Loucy (cell line): ENCODE results near the gene GABBR2.

Experiments used
- CTCF ChIP-seq: fragments of 200-600 bp; sonication (generic); conservative IDR thresholded peaks from 2 replicates; pipeline ENCODE4 v1.5.1; 2014; ENCODE audit warnings: mild to moderate bottlenecking, antibody characterized with exemption, low read length
- EZH2phosphoT487 ChIP-seq: fragments of 200-600 bp; IDR thresholded peaks from 2 replicates; pipeline ENCODE4 v1.6.1; 2018; ENCODE audit warnings: antibody characterized with exemption, mild to moderate bottlenecking, moderate library complexity, borderline replicate concordance

GRCh38 chr9:98418578-98419259 lies 290.0 kb downstream of the GABBR2 start:
- TF ChIP-seq CTCF (no peak), EZH2phosphoT487 (no peak)
